HepG2 (cell line): Measurements from ENCODE around the gene GSDMA. TPM values are rescaled to one million over a fixed set of nuclear protein-coding genes. Genes with fewer than 3 reads are reported as not detected.
A peak's percentile ranks its signal among the peaks of the same experiment; 100 is the strongest.

ENCODE experiments used
- ARNT ChIP-seq: fragments of 450-650 bp; IDR thresholded peaks from 2 replicates; pipeline ENCODE4 v1.6.1; 2017
- ATF7 ChIP-seq, 2 experiments: fragments of 450-650 bp in 1 of 2; sonication (generic) in 1 of 2; formaldehyde crosslinking in 1 of 2; IDR thresholded peaks; 2 replicates each; pipeline versions ENCODE4 v1.4.0 to v1.6.1; 2016 to 2020; ENCODE audit warnings: antibody characterized with exemption in 1 of 2, mild to moderate bottlenecking in 1 of 2, missing genetic modification reagents in 1 of 2
- CC2D1A ChIP-seq: sonication (generic); formaldehyde crosslinking; IDR thresholded peaks from 2 replicates; pipeline ENCODE4 v1.8.1; 2023; ENCODE audit warnings: mild to moderate bottlenecking, missing genetic modification reagents
- CERS6 ChIP-seq: sonication (generic); formaldehyde crosslinking; IDR thresholded peaks from 2 replicates; pipeline ENCODE4 v1.5.0; 2020; ENCODE audit warnings: missing genetic modification reagents
- CREB3 ChIP-seq: sonication (generic); formaldehyde crosslinking; IDR thresholded peaks from 2 replicates; pipeline ENCODE4 v1.5.0; 2020; ENCODE audit warnings: missing genetic modification reagents
- FLYWCH1 ChIP-seq: sonication (generic); formaldehyde crosslinking; IDR thresholded peaks from 2 replicates; pipeline ENCODE4 v1.8.1; 2023; ENCODE audit warnings: mild to moderate bottlenecking, missing genetic modification reagents
- HMGA1 ChIP-seq: sonication (generic); formaldehyde crosslinking; conservative IDR thresholded peaks from 2 replicates; pipeline ENCODE4 v1.4.0; 2020; ENCODE audit warnings: missing genetic modification reagents
- HMGXB3 ChIP-seq: sonication (generic); formaldehyde crosslinking; IDR thresholded peaks from 2 replicates; pipeline ENCODE4 v1.4.0; 2020; ENCODE audit warnings: missing genetic modification reagents, borderline replicate concordance
- KMT2A ChIP-seq: sonication (generic); formaldehyde crosslinking; IDR thresholded peaks from 2 replicates; pipeline ENCODE4 v1.4.0; 2020; ENCODE audit warnings: missing genetic modification reagents
- MBD4 ChIP-seq: IDR thresholded peaks from 2 replicates; pipeline ENCODE4 v1.6.1; 2012; ENCODE audit warnings: low read length, inconsistent platforms, borderline replicate concordance
- NFKB2 ChIP-seq: sonication (generic); formaldehyde crosslinking; IDR thresholded peaks from 2 replicates; pipeline ENCODE4 v1.4.0; 2020; ENCODE audit warnings: missing genetic modification reagents, borderline replicate concordance
- NFYC ChIP-seq: IDR thresholded peaks from 2 replicates; pipeline ENCODE4 v1.6.1; 2016; ENCODE audit warnings: missing genetic modification reagents, missing compliant biosample characterization
- POGK ChIP-seq: sonication (generic); formaldehyde crosslinking; conservative IDR thresholded peaks from 2 replicates; pipeline ENCODE4 v1.8.0; 2022; ENCODE audit warnings: mild to moderate bottlenecking, moderate library complexity, missing genetic modification reagents
- REXO4 ChIP-seq: sonication (generic); formaldehyde crosslinking; IDR thresholded peaks from 2 replicates; pipeline ENCODE4 v1.8.0; 2022; ENCODE audit warnings: missing genetic modification reagents, mild to moderate bottlenecking, borderline replicate concordance
- SKI ChIP-seq: fragments of 450-650 bp; IDR thresholded peaks from one replicate; pipeline ENCODE4 v1.6.1; 2018; ENCODE audit warnings: mild to moderate bottlenecking; ENCODE audit not compliant: partially characterized antibody
- SUZ12 ChIP-seq: fragments of 150-350 bp; IDR thresholded peaks from 2 replicates; pipeline ENCODE4 v1.6.1; 2014; ENCODE audit warnings: low read depth, low read length
- XBP1 ChIP-seq: sonication (generic); formaldehyde crosslinking; IDR thresholded peaks from 2 replicates; pipeline ENCODE4 v1.5.0; 2020; ENCODE audit warnings: missing genetic modification reagents
- ZBTB20 ChIP-seq: sonication (generic); formaldehyde crosslinking; IDR thresholded peaks from 2 replicates; pipeline ENCODE4 v1.8.1; 2023; ENCODE audit warnings: missing genetic modification reagents, low read depth, mild to moderate bottlenecking, borderline replicate concordance
- ZC3H4 ChIP-seq: sonication (generic); formaldehyde crosslinking; IDR thresholded peaks from 2 replicates; pipeline ENCODE4 v1.4.0; 2020; ENCODE audit warnings: missing genetic modification reagents, borderline replicate concordance
- ZNF709 ChIP-seq: sonication (generic); formaldehyde crosslinking; IDR thresholded peaks from 2 replicates; pipeline ENCODE4 v1.5.0; 2020; ENCODE audit warnings: mild to moderate bottlenecking, missing genetic modification reagents
- ZNF788 ChIP-seq: sonication (generic); formaldehyde crosslinking; IDR thresholded peaks from 2 replicates; pipeline ENCODE4 v1.5.0; 2020; ENCODE audit warnings: mild to moderate bottlenecking, missing genetic modification reagents, borderline replicate concordance
- polyA plus RNA-seq, 8 experiments: library from polyadenylated mRNA; depleted of rRNA in 3 of 8; stranded (reverse) in 7 of 8; unstranded in 1 of 8; fragments of >200 nt; fragmentation: Illumina TruSeq in 4 of 8; extraction: Trizol in 4 of 8; gene quantifications; 2 replicates each; pipeline versions ENCODE4 v1.2.1 to v1.2.3, GENCODE V29; 2011 to 2016; ENCODE audit warnings: low read depth in 4 of 8, missing spikeins in 1 of 8, mixed read lengths in 1 of 8; ENCODE audit not compliant: insufficient read depth in 1 of 8
- total RNA-seq, 5 experiments: library from RNA; depleted of rRNA; stranded (reverse); fragments of >200 nt; fragmentation: Illumina TruSeq; extraction: Trizol; gene quantifications; 2 replicates each; pipeline ENCODE4 v1.2.3, GENCODE V29; 2016; ENCODE audit warnings: low read depth in 1 of 5

Gene GSDMA
- total and polyA plus RNA-seq, 2 of the 13 experiments (the other 11 are each of a cell fraction or from before 2014, with no cell fraction given) = not detected

- TF ChIP-seq MBD4 (no peak), SKI (peak; percentile 53), CREB3 (peak; percentile 90), NFYC (peak; percentile 90), NFKB2 (peak; percentile 92), FLYWCH1 (CRISPR knock-in tag) (0 out of 2 replicates have a peak, but pooled peaks have one; percentile 49), CERS6 (CRISPR knock-in tag) (peak; percentile 69; the same call in 1 of the 2 replicates), ZC3H4 (CRISPR knock-in tag) (peak; percentile 82; the same call in 1 of the 2 replicates), ARNT (no peak), ZNF709 (CRISPR knock-in tag) (peak; percentile 97), POGK (CRISPR knock-in tag) (peak; percentile 99), KMT2A (CRISPR knock-in tag) (peak; percentile 100), HMGA1 (CRISPR knock-in tag) (no peak), XBP1 (CRISPR knock-in tag) (no peak; the same call in 1 of the 2 replicates), REXO4 (CRISPR knock-in tag) (peak; percentile 94; the same call in 1 of the 2 replicates), ZNF788 (CRISPR knock-in tag) (peak; percentile 98), ATF7 (IDR thresholded peaks at IDR 0.05) (peak; percentile 100), ATF7 (CRISPR knock-in tag; IDR thresholded peaks at IDR 0.05) (peak; percentile 92), CC2D1A (peak; percentile 84; the same call in 1 of the 2 replicates), ZBTB20 (CRISPR knock-in tag) (peak; percentile 94), HMGXB3 (CRISPR knock-in tag) (peak; percentile 97), SUZ12 (peak; percentile 71)
Measured at GRCh38 chr17:39980351-39981206, 17.8 kb downstream of the GSDMA start, which contains the start of gene PSMD3 (continued).
